Activated CD4-positive, alpha-beta memory T cell treated with anti-CD3 and anti-CD28 coated beads for 36 hours (primary cell): ENCODE results near the gene MAP4K3. TPM values are rescaled to one million over a fixed set of nuclear protein-coding genes. Genes with fewer than 3 reads are reported as not detected.
"Not testable (repeated sequence)": the region's sequence is repeated elsewhere in the genome, so short reads cannot be mapped to it uniquely, and the experiment has no call there.

Experiments used
- CTCF ChIA-PET: fragments of 350-600 bp; sonication (Branson Sonifier 250); formaldehyde crosslinking; loops from one replicate; lab custom pipeline; 2021; ENCODE audit warnings: antibody characterized with exemption, inconsistent platforms; lab: Charles Lee
- POLR2A ChIA-PET: fragments of 350-600 bp; sonication (Branson Sonifier 250); formaldehyde crosslinking; loops from one replicate; lab custom pipeline; 2021; ENCODE audit warnings: antibody characterized with exemption; lab: Charles Lee
- DNase-seq: peaks from one replicate; pipeline ENCODE4 v3.0.0-alpha.2; 2020
- H3K27ac Mint-ChIP-seq: one replicate; pipeline ENCODE4 v1.8.0; 2021; ENCODE audit warnings: mixed read lengths
- H3K27me3 Mint-ChIP-seq: one replicate; pipeline ENCODE4 v1.8.0; 2021; ENCODE audit warnings: mixed read lengths
- H3K36me3 Mint-ChIP-seq: one replicate; pipeline ENCODE4 v1.8.0; 2021; ENCODE audit warnings: mixed read lengths
- H3K4me1 Mint-ChIP-seq: one replicate; pipeline ENCODE4 v1.8.0; 2021; ENCODE audit warnings: low read depth, mixed read lengths
- H3K4me3 Mint-ChIP-seq: one replicate; pipeline ENCODE4 v1.8.0; 2021; ENCODE audit warnings: mild to moderate bottlenecking, mixed read lengths
- H3K9me3 Mint-ChIP-seq: one replicate; pipeline ENCODE4 v1.8.0; 2021; ENCODE audit warnings: mixed read lengths
- intact Hi-C: fragments of 100-400 bp; cut with micrococcal nuclease; formaldehyde crosslinking; loops from one replicate; pipeline ENCODE4 v1.15.1; 2023
- total RNA-seq, 2 experiments: library from RNA; stranded (reverse); gene quantifications; one replicate each; pipeline ENCODE4 v1.2.3, GENCODE V29; 2021

MAP4K3 gene
- total RNA-seq, 2 experiments from 2014 or later, result 9.9 to 10.1 TPM

GRCh38 chr2:39269941-39270340, 167.1 kb downstream of the MAP4K3 start:
- CTCF ChIA-PET, result interaction anchor here (1.0 to 1.9 kb wide), 4 partner anchors 30 to 322 kb away, joined by 3 to 4 read pairs (median 3); no protein-coding TSS in a partner anchor
- H3K4me3 Mint-ChIP-seq, result no peak overlapping the region
- H3K27ac Mint-ChIP-seq, result no peak overlapping the region
- intact Hi-C loops, result loop anchor here (10.0 kb wide), 1 partner anchor 225 kb away; no protein-coding TSS in a partner anchor
- POLR2A ChIA-PET, result no interaction called here
- H3K4me1 Mint-ChIP-seq, result peaks cover 13% of the 10 kb centered on the region
- H3K9me3 Mint-ChIP-seq, result no peaks in the 10 kb centered on the region
- peaks cover 2% of the 10 kb centered on the region for H3K36me3 Mint-ChIP-seq
- H3K27me3 Mint-ChIP-seq, result no peaks in the 10 kb centered on the region
- no peak for DNase-seq

- Mint-ChIP-seq H3K36me3 (peaks cover 9% of the 10 kb centered on the region), H3K27me3 (no peaks in the 10 kb centered on the region), H3K4me3 (no peak overlapping the region), H3K9me3 (no peaks in the 10 kb centered on the region), H3K4me1 (peaks cover 22% of the 10 kb centered on the region), H3K27ac (no peak overlapping the region)
- no peak for DNase-seq
- intact Hi-C loops, result loop anchor here (10.0 kb wide), 1 partner anchor 228 kb away; no protein-coding TSS in a partner anchor
- POLR2A ChIA-PET, result no interaction called here
- CTCF ChIA-PET, result interaction anchor here (1.1 kb wide), 1 partner anchor 9 kb away, joined by 3 read pairs; no protein-coding TSS in a partner anchor
These were observed 170.1 kb downstream of the MAP4K3 start for GRCh38 chr2:39266916-39267434.

GRCh38 chr2:39266139-39266805, 170.8 kb downstream of the MAP4K3 start:
- POLR2A ChIA-PET, result no interaction called here
- intact Hi-C loops, result loop anchor here (10.0 kb wide), 1 partner anchor 229 kb away; no protein-coding TSS in a partner anchor

DNA sequence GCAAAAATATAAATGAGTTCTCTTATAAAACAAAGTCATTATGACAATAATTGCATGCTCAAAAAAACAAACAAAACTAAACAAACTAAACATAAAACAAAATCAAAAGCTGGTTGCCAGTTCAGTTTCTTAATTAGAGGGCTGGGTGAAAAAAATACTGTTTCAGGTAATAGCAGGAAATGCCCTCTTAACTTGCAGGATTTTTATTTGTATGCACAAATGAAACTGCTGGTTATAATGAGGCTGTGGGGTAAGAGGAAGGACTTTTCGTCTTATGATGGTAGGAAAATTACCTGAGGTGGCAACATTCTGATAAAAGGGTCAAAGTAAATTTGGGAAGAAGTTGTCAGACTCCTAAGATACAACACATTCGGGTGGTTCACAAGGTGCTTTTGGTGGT, 171.8 kb downstream of the MAP4K3 start:
- H3K27ac Mint-ChIP-seq, result peak overlapping the region; percentile 33
- no peaks in the 10 kb centered on the region for H3K27me3 Mint-ChIP-seq
- CTCF ChIA-PET, result no interaction called here
- DNase-seq, result no peak
- intact Hi-C loops, result loop anchor here (10.0 kb wide), 1 partner anchor 229 kb away; no protein-coding TSS in a partner anchor
- H3K4me3 Mint-ChIP-seq, result no peak overlapping the region
- POLR2A ChIA-PET, result no interaction called here
- peaks cover 22% of the 10 kb centered on the region for H3K4me1 Mint-ChIP-seq
- peaks cover 13% of the 10 kb centered on the region for H3K36me3 Mint-ChIP-seq
- no peaks in the 10 kb centered on the region for H3K9me3 Mint-ChIP-seq

More at GRCh38 chr2:39266139-39266805, 170.8 kb downstream of the MAP4K3 start:
- no peaks in the 10 kb centered on the region for H3K27me3 Mint-ChIP-seq
- no peak overlapping the region for H3K4me3 Mint-ChIP-seq
- peaks cover 22% of the 10 kb centered on the region for H3K4me1 Mint-ChIP-seq
- DNase-seq, result peak; percentile 28
- CTCF ChIA-PET, result interaction anchor here (1.1 kb wide), 1 partner anchor 10 kb away, joined by 3 read pairs; no protein-coding TSS in a partner anchor
- H3K27ac Mint-ChIP-seq, result peak overlapping the region; percentile 21
- peaks cover 9% of the 10 kb centered on the region for H3K36me3 Mint-ChIP-seq
- no peaks in the 10 kb centered on the region for H3K9me3 Mint-ChIP-seq

DNA sequence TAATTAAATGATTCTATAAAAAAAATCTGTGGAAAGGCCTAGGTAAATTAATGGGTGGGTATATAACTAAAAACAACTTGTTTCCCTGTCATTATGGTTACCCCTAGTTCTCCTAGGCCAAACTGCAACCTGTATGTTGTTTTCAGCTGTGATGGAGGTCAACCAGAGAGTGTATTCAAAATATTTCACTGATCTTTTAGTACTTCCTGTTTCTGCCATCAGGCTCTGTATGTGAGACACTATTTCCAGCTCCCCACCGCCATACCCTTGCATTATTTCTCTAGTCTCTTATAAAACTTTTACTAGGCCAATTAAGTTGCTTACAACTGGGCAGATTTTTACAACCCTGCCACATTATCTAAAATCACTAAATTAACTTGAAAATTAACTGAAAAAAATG, 172.4 kb downstream of the MAP4K3 start:
- CTCF ChIA-PET, result no interaction called here
- Mint-ChIP-seq H3K4me3 (no peak overlapping the region), H3K9me3 (no peaks in the 10 kb centered on the region), H3K4me1 (peaks cover 22% of the 10 kb centered on the region), H3K27ac (no peak overlapping the region), H3K36me3 (peaks cover 15% of the 10 kb centered on the region), H3K27me3 (no peaks in the 10 kb centered on the region)
- POLR2A ChIA-PET, result interaction anchor here (1.2 kb wide), 1 partner anchor 11 kb away, joined by 3 read pairs; no protein-coding TSS in a partner anchor
- DNase-seq, result no peak
- intact Hi-C loops, result loop anchor here (10.0 kb wide), 1 partner anchor 230 kb away; no protein-coding TSS in a partner anchor

- no peaks in the 10 kb centered on the region for H3K9me3 Mint-ChIP-seq
- peaks cover 26% of the 10 kb centered on the region for H3K36me3 Mint-ChIP-seq
- DNase-seq, result no peak
- peaks cover 9% of the 10 kb centered on the region for H3K4me1 Mint-ChIP-seq
- H3K27me3 Mint-ChIP-seq, result no peaks in the 10 kb centered on the region
- intact Hi-C loops, result loop anchor here (10.0 kb wide), 1 partner anchor 235 kb away; no protein-coding TSS in a partner anchor
- ChIA-PET POLR2A (no interaction called here), CTCF (no interaction called here)
- H3K4me3 Mint-ChIP-seq, result no peak overlapping the region
- H3K27ac Mint-ChIP-seq, result no peak overlapping the region
These were observed 177.0 kb downstream of the MAP4K3 start for GRCh38 chr2:39260087-39260486.

- H3K27me3 Mint-ChIP-seq, result no peaks in the 10 kb centered on the region
- H3K4me3 Mint-ChIP-seq, result no peak overlapping the region
- DNase-seq, result no peak
- ChIA-PET POLR2A (no interaction called here), CTCF (interaction anchor here (0.7 kb wide), 1 partner anchor 187 kb away, joined by 3 read pairs; no protein-coding TSS in a partner anchor)
- intact Hi-C loops, result no loop called here
- peaks cover 37% of the 10 kb centered on the region for H3K36me3 Mint-ChIP-seq
- no peak overlapping the region for H3K27ac Mint-ChIP-seq
- H3K9me3 Mint-ChIP-seq, result peaks cover 5% of the 10 kb centered on the region
- H3K4me1 Mint-ChIP-seq, result no peaks in the 10 kb centered on the region
These were observed 181.0 kb downstream of the MAP4K3 start for GRCh38 chr2:39256040-39256439.

GRCh38 chr2:39252888-39253518, 184.1 kb downstream of the MAP4K3 start:
- ChIA-PET POLR2A (interaction anchor here (1.0 kb wide), 1 partner anchor 11 kb away, joined by 3 read pairs; no protein-coding TSS in a partner anchor), CTCF (no interaction called here)
- H3K27me3 Mint-ChIP-seq, result no peaks in the 10 kb centered on the region
- intact Hi-C loops, result no loop called here
- peaks cover 31% of the 10 kb centered on the region for H3K36me3 Mint-ChIP-seq
- H3K4me1 Mint-ChIP-seq, result no peaks in the 10 kb centered on the region
- peaks cover 7% of the 10 kb centered on the region for H3K9me3 Mint-ChIP-seq
- DNase-seq, result no peak
- no peak overlapping the region for H3K27ac Mint-ChIP-seq
- H3K4me3 Mint-ChIP-seq, result no peak overlapping the region

DNA sequence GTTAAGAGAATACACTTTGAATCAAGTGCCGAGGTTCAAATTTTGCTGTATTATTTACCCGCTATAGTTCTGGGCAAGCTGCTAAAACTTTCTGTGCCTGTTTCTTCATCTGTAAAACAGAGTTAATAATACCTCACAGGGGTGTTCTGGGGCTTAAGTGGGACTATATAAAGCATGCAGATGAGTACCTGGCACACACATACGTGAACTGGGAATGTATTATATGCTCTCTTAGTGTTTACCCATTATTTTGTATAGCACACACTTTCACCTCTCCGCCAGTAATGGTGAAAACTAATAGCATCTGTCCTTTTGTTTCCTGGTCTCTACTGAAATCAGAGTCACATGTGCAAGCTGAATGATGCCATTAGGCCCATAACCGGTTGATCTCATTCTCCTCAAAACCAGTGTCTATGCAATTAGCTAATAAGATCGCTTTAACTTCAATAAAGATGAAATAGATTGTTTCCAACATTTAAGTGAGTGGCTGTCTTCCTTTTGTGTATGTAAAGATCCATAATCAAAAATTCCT, 189.5 kb downstream of the MAP4K3 start:
- H3K27me3 Mint-ChIP-seq, result no peaks in the 10 kb centered on the region
- intact Hi-C loops, result loop anchor here (5.0 to 10.0 kb wide), 2 partner anchors 300 to 477 kb away; no protein-coding TSS in a partner anchor
- no peak overlapping the region for H3K4me3 Mint-ChIP-seq
- CTCF ChIA-PET, result no interaction called here
- DNase-seq, result no peak
- POLR2A ChIA-PET, result no interaction called here
- peaks cover 12% of the 10 kb centered on the region for H3K4me1 Mint-ChIP-seq
- H3K9me3 Mint-ChIP-seq, result peaks cover 7% of the 10 kb centered on the region
- H3K36me3 Mint-ChIP-seq, result peaks cover 18% of the 10 kb centered on the region
- H3K27ac Mint-ChIP-seq, result no peak overlapping the region

DNA sequence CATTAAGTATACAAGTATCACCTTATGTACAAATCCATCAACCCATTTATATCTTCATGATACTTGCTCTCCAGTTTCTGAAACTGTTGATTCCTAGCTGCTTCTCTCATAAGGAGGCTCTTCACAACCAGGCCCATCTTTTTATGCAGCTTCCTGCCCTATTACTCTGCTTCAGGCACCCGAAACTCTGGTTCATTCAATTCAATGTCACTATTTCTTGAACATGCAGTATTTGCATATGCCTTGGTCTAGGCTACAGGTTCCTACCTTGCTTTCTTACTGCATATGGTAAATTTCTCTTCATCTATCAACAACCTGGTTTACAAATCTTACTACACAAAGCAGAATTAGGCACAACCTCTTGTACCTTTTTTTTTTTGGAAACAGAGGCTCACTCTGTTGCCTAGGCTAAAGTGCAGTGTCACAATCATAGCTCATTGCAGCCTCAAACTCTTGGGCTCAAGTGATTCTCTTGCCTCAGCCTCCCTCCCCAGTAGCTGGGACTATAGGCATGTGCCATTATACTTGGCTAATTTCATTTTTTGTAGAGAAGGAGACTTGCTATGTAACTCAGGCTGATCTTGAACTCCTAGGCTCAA, 190.6 kb downstream of the MAP4K3 start:
- DNase-seq, result no peak
- Mint-ChIP-seq H3K4me3 (no peak overlapping the region), H3K27me3 (no peaks in the 10 kb centered on the region), H3K27ac (peak overlapping the region; percentile 6), H3K4me1 (peaks cover 12% of the 10 kb centered on the region), H3K36me3 (peaks cover 11% of the 10 kb centered on the region), H3K9me3 (peaks cover 6% of the 10 kb centered on the region)
- POLR2A ChIA-PET, result no interaction called here
- intact Hi-C loops, result loop anchor here (5.0 to 10.0 kb wide), 2 partner anchors 299 to 478 kb away; no protein-coding TSS in a partner anchor
- CTCF ChIA-PET, result interaction anchor here (2.4 kb wide), 1 partner anchor 299 kb away, joined by 13 read pairs; no protein-coding TSS in a partner anchor

GRCh38 chr2:39244963-39245625, 192.0 kb downstream of the MAP4K3 start:
- H3K27me3 Mint-ChIP-seq, H3K9me3 Mint-ChIP-seq, H3K36me3 Mint-ChIP-seq, POLR2A ChIA-PET: not testable (repeated sequence)
- CTCF ChIA-PET, result interaction anchor here (0.6 to 2.4 kb wide), 6 partner anchors 10 to 309 kb away, joined by 3 to 13 read pairs (median 4); no protein-coding TSS in a partner anchor
- Mint-ChIP-seq H3K4me3 (peak overlapping the region; percentile 76), H3K4me1 (peaks cover 12% of the 10 kb centered on the region), H3K27ac (peak overlapping the region; percentile 36)
- intact Hi-C loops, result loop anchor here (5.0 to 10.0 kb wide), 2 partner anchors 298 to 480 kb away; no protein-coding TSS in a partner anchor
- DNase-seq, result peak; percentile 59
